Right atrium auricular region (tissue), 2 donors: ENCODE results near the gene CREB3L1. TPM values are rescaled to one million over a fixed set of nuclear protein-coding genes. Genes with fewer than 3 reads are reported as not detected.
A peak's percentile ranks its signal among the peaks of the same experiment; 100 is the strongest.

Source experiments
- DNase-seq: peaks from one replicate; pipeline ENCODE4 v3.0.0-alpha.2; 2019; ENCODE audit warnings: low spot score
- H3K27ac ChIP-seq, 2 donors: fragments of 200-600 bp; sonication (generic); 1 replicate in 1 of 2; 2 replicates in 1 of 2; pipeline ENCODE4 v1.5.1; 2016 to 2019
- H3K27me3 ChIP-seq, 2 donors: fragments of 200-600 bp; sonication (generic); one replicate each; pipeline versions ENCODE4 v1.5.1 to v1.6.0; 2017 to 2019
- H3K36me3 ChIP-seq: fragments of 200-600 bp; sonication (generic); one replicate; pipeline ENCODE4 v1.5.1; 2016
- H3K4me1 ChIP-seq, 2 donors: fragments of 200-600 bp; sonication (generic); one replicate each; pipeline versions ENCODE4 v1.5.1 to v1.6.0; 2017 to 2019
- H3K4me3 ChIP-seq, 2 donors: fragments of 200-600 bp; sonication (generic); 1 replicate in 1 of 2; 2 replicates in 1 of 2; pipeline ENCODE4 v1.5.1; 2017 to 2019; ENCODE audit warnings: mild to moderate bottlenecking in 1 of 2, moderate library complexity in 1 of 2
- H3K9me3 ChIP-seq, 2 donors: fragments of 200-600 bp; sonication (generic); one replicate each; pipeline ENCODE4 v1.5.1; 2019
- CTCF ChIP-seq, 2 donors: fragments of 200-600 bp; sonication (generic); IDR thresholded peaks; one replicate each; pipeline ENCODE4 v1.5.1; 2019; ENCODE audit warnings: antibody characterized with exemption in 2 of 2
- total RNA-seq, 2 donors: library from RNA; depleted of rRNA; stranded (reverse); fragments of >200 nt; gene quantifications; one replicate each; pipeline ENCODE4 v1.1.0, GENCODE V29; 2016

CREB3L1 gene
- total RNA-seq, 2 donors from 2014 or later, result 5.4 to 15.1 TPM

DNA sequence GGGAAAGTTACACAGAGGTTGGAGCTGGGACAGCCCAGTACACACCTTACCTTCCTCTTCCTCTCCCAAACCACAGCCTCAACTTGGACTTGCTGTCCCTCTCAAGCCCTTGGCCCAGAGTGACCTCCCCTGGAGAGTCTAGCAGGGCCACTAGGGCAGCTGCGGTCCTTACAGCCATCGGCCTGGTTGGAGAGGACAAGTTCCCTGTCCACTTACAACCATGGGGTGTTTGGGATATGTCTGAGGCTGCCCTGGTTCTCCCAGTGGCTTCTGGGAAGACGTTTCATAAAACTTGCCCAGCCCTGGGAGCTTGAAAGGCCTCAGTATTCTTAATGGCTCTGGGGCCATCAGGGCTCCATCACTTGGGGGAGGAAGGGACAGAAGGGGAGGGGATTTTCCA lies 56.7 kb downstream of the CREB3L1 start:
- TF ChIP-seq CTCF (IDR thresholded peaks at IDR 0.05), result no peak
- Histone ChIP-seq H3K4me3 (peak overlapping the region in 1 of 2 donors; percentile 65), H3K27me3 (peaks cover 0 to 8% of the 10 kb centered on the region in 2 donors)

DNA sequence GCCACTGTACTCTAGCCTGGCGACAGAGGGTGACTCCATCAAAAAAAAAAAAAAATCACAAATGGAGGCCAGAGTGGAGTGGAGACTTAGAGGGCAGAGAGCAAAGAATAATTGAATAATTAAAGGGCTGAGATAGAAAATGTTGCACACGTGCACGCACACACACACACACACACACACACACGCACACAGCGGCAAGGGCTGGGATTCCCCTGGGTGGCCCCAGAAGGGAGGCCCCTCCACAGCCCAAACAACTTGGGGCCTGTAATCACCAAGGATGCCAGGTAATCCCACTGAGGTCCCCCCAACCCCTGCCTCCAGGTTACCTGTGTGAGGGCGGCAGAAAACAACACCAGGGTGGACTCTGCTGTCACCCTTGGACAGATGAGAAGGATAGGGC lies 57.8 kb downstream of the CREB3L1 start:
- Histone ChIP-seq H3K4me1 (peaks cover 0 to 73% of the 10 kb centered on the region in 2 donors), H3K4me3 (no peak overlapping the region), H3K9me3 (no peaks in the 10 kb centered on the region), H3K27me3 (peaks cover 0 to 8% of the 10 kb centered on the region in 2 donors), H3K36me3 (no peaks in the 10 kb centered on the region), H3K27ac (peak overlapping the region; percentile 66 to 76)
- no peak for TF ChIP-seq CTCF (IDR thresholded peaks at IDR 0.05)
- DNase-seq, result no peak

More for the DNA sequence above, 56.7 kb downstream of the CREB3L1 start:
- DNase-seq, result no peak
- Histone ChIP-seq H3K36me3 (no peaks in the 10 kb centered on the region), H3K4me1 (peaks cover 0 to 64% of the 10 kb centered on the region in 2 donors), H3K9me3 (no peaks in the 10 kb centered on the region), H3K27ac (peak overlapping the region; percentile 63 to 76)

DNA sequence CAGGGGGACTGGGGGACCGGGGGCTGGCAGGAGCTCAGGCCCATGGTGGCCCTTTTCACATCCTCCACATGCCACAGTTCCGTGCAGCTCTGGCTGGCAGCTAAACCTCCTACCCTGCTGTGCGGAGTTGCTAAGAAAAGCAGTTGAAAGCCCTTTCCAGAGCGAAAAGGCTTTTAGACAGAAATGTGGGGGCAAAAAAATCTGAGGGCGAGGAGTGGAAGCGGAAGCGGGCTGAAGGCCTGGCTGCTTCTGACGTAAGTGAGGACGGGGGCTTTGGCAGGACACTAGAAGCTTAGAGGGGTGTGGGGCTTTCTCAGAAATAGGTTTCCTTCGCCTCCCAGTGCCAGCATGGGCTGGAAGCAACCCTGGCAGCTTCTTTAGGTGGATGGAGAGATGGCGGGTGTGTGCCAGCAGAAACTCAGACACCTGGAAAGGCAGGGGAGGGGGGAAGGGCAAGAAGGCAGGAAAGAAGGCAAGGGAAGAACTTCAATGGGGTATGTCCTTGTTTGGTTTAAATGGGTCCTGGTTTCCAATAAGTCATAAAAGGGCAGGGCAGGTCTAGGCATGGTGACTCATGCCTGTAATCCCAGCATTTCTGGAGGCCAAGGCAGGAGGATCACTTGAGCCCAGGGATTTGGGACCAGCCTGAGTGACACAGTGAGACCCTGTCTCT lies 58.6 kb downstream of the CREB3L1 start:
- peak overlapping the region; percentile 66 to 76 for H3K27ac ChIP-seq
- no peak for DNase-seq
- H3K27me3 ChIP-seq, result peaks cover 0 to 8% of the 10 kb centered on the region in 2 donors
- peaks cover 0 to 73% of the 10 kb centered on the region in 2 donors for H3K4me1 ChIP-seq
- no peaks in the 10 kb centered on the region for H3K36me3 ChIP-seq
- H3K4me3 ChIP-seq, result no peak overlapping the region
- no peaks in the 10 kb centered on the region for H3K9me3 ChIP-seq
- no peak for TF ChIP-seq CTCF (IDR thresholded peaks at IDR 0.05)

DNA sequence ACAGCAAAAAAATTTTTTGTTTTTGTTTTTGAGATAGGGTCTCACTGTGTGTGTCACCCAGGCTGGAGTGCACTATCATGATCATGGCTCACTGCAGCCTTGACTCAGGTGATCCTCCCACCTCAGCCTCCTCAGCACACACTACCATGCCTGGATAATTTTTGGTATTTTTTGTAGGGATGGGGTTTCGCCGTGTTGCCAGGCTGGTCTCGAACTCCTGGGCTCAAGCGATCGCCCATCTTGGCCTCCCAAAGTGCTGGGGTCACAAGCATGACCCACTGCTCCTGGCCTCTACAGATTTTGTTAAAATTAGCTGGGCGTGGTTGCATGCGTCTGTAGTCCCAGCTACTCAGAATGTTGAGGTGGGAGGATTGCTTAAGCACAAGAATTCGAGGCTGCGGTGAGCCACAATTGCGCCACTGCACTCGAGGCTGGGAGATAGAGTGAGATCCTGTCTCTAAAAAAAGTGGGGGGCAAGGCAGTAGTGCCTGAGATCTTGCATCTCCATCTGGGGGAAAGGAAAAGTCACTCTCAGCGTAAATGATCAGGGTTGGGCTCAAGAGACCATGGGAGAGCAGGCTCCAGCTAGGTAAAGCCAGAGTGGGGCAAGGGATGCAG lies 59.2 kb downstream of the CREB3L1 start:
- Histone ChIP-seq H3K4me3 (no peak overlapping the region), H3K4me1 (peaks cover 0 to 75% of the 10 kb centered on the region in 2 donors), H3K27me3 (peaks cover 0 to 8% of the 10 kb centered on the region in 2 donors), H3K36me3 (no peaks in the 10 kb centered on the region), H3K27ac (peak overlapping the region; percentile 66 to 76), H3K9me3 (no peaks in the 10 kb centered on the region)
- no peak for TF ChIP-seq CTCF (IDR thresholded peaks at IDR 0.05)
- no peak for DNase-seq

DNA sequence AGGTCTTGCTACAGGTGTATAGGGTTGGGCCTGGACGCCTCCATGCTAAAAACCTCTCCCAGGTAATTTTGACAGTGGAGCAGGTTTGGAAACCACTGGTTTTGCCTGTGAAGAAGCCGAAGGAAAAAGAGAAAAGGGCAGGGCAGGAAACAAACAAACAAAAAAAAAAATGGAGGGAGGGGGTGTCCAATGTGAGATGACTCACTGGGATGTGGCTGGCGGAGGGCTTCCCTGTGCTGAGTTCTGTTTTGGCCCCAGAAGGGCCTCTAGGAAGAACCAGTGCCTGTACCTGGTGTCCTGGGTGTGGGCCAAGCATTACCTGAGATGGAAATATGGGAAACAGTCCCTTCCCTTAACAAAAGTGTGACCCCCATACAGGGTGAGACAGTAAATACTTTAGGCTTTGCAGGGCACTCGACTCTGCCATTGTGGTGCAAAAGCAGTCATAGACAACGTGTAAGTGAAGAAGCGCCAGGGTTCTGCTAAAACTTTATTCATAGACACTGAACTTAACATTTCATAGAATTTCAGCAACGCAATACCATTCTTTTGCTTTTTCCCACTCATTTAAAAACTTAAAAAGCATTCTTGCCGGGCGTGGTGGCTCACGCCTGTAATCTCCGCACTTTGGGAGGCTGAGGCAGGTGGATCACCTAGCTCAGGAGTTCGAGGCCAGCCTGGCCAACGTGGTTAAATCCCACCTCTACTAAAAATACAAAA lies 60.3 kb downstream of the CREB3L1 start:
- TF ChIP-seq CTCF (IDR thresholded peaks at IDR 0.05), result no peak
- peak overlapping the region; percentile 83 to 97 for H3K27ac ChIP-seq
- peaks cover 0 to 78% of the 10 kb centered on the region in 2 donors for H3K4me1 ChIP-seq
- H3K4me3 ChIP-seq, result no peak overlapping the region
- H3K27me3 ChIP-seq, result peaks cover 0 to 2% of the 10 kb centered on the region in 2 donors
- H3K9me3 ChIP-seq, result no peaks in the 10 kb centered on the region
- DNase-seq, result no peak
- H3K36me3 ChIP-seq, result no peaks in the 10 kb centered on the region
